ENCODE data around the gene HBD.

GRCh38 chr11:5245155-5245554, 10.9 kb upstream of the HBD start:
- TF ChIP-seq CTCF (IDR thresholded peaks at IDR 0.05; ENCODE audit: insufficient read depth, low read depth, low read length) (no peak), EZH2 (IDR thresholded peaks at IDR 0.05; ENCODE audit: insufficient read depth, low read length) (no peak)
